Measurements from ENCODE around the gene TMEM43.
A peak's percentile ranks its signal among the peaks of the same experiment; 100 is the strongest.

Gene TMEM43

DNA sequence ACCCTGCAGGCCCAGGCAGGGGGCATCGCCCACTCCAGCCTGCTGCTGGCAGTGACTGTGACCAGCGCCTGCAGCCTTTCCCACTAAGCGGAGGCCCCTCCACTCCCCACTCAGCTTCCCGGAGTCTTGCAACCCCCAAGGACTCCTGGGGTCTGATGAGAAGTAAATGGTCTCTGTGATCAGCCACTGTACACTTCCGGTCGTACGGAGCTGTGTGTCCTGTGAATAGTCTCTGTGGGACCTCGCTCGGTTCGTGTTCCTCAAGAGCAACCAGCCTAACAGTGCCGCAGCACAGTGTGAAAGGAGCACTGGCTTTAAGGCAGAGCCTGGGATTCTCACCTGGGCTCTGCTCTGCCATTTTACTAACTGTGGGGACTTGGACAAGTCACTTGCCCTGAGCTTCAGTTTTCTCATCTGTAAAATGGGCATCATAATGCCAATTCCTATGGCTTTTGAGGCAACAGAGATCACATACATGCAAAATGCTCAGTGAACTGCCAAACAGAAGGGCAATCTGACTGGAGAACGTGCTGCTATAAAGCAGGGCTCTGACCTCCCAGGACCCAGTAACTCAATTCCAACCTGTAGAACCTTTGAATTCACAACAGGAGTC, 26.7 kb downstream of the TMEM43 start:
- Histone ChIP-seq H3K4me2 (ENCODE audit: low read length) (no peak overlapping the region), H3K4me1 (ENCODE audit: control insufficient read depth, low read length) (no peaks in the 10 kb centered on the region), H3K79me2 (ENCODE audit: control insufficient read depth, low read length) (0 out of 2 replicates have a peak, but pooled peaks cover 2% of the 10 kb centered on the region), H4K20me1 (ENCODE audit: control insufficient read depth, insufficient read depth, low read depth, low read length) (no peaks in the 10 kb centered on the region), H3K36me3 (ENCODE audit: control insufficient read depth, low read length) (peaks cover 63% of the 10 kb centered on the region), H3K9me2 (replicated peaks; ENCODE audit: control insufficient read depth, low read length) (no peaks in the 10 kb centered on the region), H3K27ac (ENCODE audit: low read depth, low read length) (no peak overlapping the region), H3K4me3 (ENCODE audit: low read length) (no peak overlapping the region), H3K27me3 (ENCODE audit: control insufficient read depth, low read length) (no peaks in the 10 kb centered on the region), H3K9me3 (ENCODE audit: control insufficient read depth, insufficient read depth, low read length) (no peaks in the 10 kb centered on the region), H3F3A (ENCODE audit: control insufficient read depth, insufficient read depth) (no peaks in the 10 kb centered on the region)
- no peak for TF ChIP-seq CTCF (IDR thresholded peaks at IDR 0.05; ENCODE audit: low read depth, low read length, poor library complexity, severe bottlenecking)
- no peak for TF ChIP-seq EZH2phosphoT487 (IDR thresholded peaks at IDR 0.05; ENCODE audit: borderline replicate concordance, low read length)

DNA sequence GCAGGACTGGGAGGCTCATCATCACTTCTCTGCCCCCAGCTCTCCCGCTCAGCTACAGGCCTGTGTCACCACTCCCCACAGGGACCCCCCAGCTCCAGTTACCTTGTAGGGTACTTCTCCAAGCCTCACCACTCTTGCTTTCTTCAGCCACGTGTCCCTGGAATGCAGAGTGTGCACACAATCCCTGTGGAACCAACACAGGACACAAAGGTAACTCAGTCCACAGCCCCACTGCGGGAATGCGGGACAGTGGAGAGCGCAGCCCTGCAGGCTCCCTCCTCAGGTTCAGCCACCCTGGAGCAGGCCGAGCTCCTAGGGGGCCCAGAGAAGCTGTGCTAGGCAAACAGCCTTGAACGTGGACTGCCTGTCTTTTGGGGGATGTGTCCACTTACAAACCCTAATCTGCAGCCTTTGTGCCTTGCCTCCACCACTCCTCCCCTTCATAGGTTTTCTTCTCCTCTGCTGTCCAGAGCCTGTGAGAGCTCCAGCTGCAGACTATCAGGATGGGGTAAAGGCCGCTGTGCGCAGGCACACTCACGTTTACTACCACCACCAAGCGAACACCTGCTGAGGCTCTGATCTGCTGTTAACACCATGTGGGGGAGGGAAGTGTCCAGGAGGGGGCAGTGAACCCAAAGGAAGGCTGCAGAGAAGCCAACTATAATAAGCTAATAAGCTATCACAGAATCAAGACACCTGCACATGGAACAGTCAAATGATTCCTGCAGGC, 27.5 kb downstream of the TMEM43 start:
- H3K36me3 ChIP-seq (ENCODE audit: control insufficient read depth, low read length): peaks cover 64% of the 10 kb centered on the region
- no peak overlapping the region for H3K27ac ChIP-seq (ENCODE audit: low read depth, low read length)
- no peaks in the 10 kb centered on the region for H3K4me1 ChIP-seq (ENCODE audit: control insufficient read depth, low read length)
- 0 out of 2 replicates have a peak, but pooled peaks cover 2% of the 10 kb centered on the region for H3K79me2 ChIP-seq (ENCODE audit: control insufficient read depth, low read length)
- no peak overlapping the region for H3K4me2 ChIP-seq (ENCODE audit: low read length)
- H3K9me2 ChIP-seq (replicated peaks; ENCODE audit: control insufficient read depth, low read length): no peaks in the 10 kb centered on the region
- H4K20me1 ChIP-seq (ENCODE audit: control insufficient read depth, insufficient read depth, low read depth, low read length): no peaks in the 10 kb centered on the region
- no peaks in the 10 kb centered on the region for H3K9me3 ChIP-seq (ENCODE audit: control insufficient read depth, insufficient read depth, low read length)
- H3K27me3 ChIP-seq (ENCODE audit: control insufficient read depth, low read length): no peaks in the 10 kb centered on the region
- no peak for TF ChIP-seq EZH2phosphoT487 (IDR thresholded peaks at IDR 0.05; ENCODE audit: borderline replicate concordance, low read length)
- TF ChIP-seq CTCF (IDR thresholded peaks at IDR 0.05; ENCODE audit: low read depth, low read length, poor library complexity, severe bottlenecking): peak; percentile 46
- H3F3A ChIP-seq (ENCODE audit: control insufficient read depth, insufficient read depth): no peaks in the 10 kb centered on the region
- H3K4me3 ChIP-seq (ENCODE audit: low read length): no peak overlapping the region

- 0 out of 2 replicates have a peak, but pooled peaks cover 2% of the 10 kb centered on the region for H3K79me2 ChIP-seq (ENCODE audit: control insufficient read depth, low read length)
- no peaks in the 10 kb centered on the region for H3F3A ChIP-seq (ENCODE audit: control insufficient read depth, insufficient read depth)
- no peak overlapping the region for H3K4me2 ChIP-seq (ENCODE audit: low read length)
- TF ChIP-seq EZH2phosphoT487 (IDR thresholded peaks at IDR 0.05; ENCODE audit: borderline replicate concordance, low read length) (no peak), CTCF (IDR thresholded peaks at IDR 0.05; ENCODE audit: low read depth, low read length, poor library complexity, severe bottlenecking) (no peak)
- peaks cover 64% of the 10 kb centered on the region for H3K36me3 ChIP-seq (ENCODE audit: control insufficient read depth, low read length)
- no peak overlapping the region for H3K27ac ChIP-seq (ENCODE audit: low read depth, low read length)
- H3K27me3 ChIP-seq (ENCODE audit: control insufficient read depth, low read length): no peaks in the 10 kb centered on the region
- no peak overlapping the region for H3K4me3 ChIP-seq (ENCODE audit: low read length)
- H3K9me2 ChIP-seq (replicated peaks; ENCODE audit: control insufficient read depth, low read length): no peaks in the 10 kb centered on the region
- H3K4me1 ChIP-seq (ENCODE audit: control insufficient read depth, low read length): no peaks in the 10 kb centered on the region
- H3K9me3 ChIP-seq (ENCODE audit: control insufficient read depth, insufficient read depth, low read length): no peaks in the 10 kb centered on the region
- H4K20me1 ChIP-seq (ENCODE audit: control insufficient read depth, insufficient read depth, low read depth, low read length): no peaks in the 10 kb centered on the region
These were observed 28.1 kb downstream of the TMEM43 start for GRCh38 chr3:14152963-14153355.

Measured in DOHH2 (cell line).